Astrocyte (in vitro differentiated cells and primary cell): ENCODE data around the gene HEATR3. TPM values are rescaled to one million over a fixed set of nuclear protein-coding genes. Genes with fewer than 3 reads are reported as not detected.
A peak's percentile ranks its signal among the peaks of the same experiment; 100 is the strongest.

Experiments used
- DNase-seq: peaks from one replicate; pipeline ENCODE4 v3.0.0-alpha.2; 2010; ENCODE audit warnings: low read depth
- FAIRE-seq: peaks from 2 replicates; lab custom pipeline; 2011; peaks lifted over from hg19 to GRCh38; lab: Jason Lieb, UNC
- H2AFZ ChIP-seq: 2 replicates; pipeline ENCODE4 v1.6.0; 2012; ENCODE audit warnings: low read depth, low read length, inconsistent platforms
- H3K27ac ChIP-seq: 2 replicates; pipeline ENCODE4 v1.5.1; 2011; ENCODE audit warnings: low read depth, low read length, inconsistent platforms
- H3K27me3 ChIP-seq: 2 replicates; pipeline ENCODE4 v1.6.0; 2011; ENCODE audit warnings: low read length, inconsistent platforms; ENCODE audit not compliant: insufficient read depth
- H3K36me3 ChIP-seq: 2 replicates; pipeline ENCODE4 v1.5.1; 2011; ENCODE audit warnings: low read length, inconsistent platforms; ENCODE audit not compliant: insufficient read depth
- H3K4me1 ChIP-seq: 2 replicates; pipeline ENCODE4 v1.5.1; 2011; ENCODE audit warnings: low read length, inconsistent platforms; ENCODE audit not compliant: insufficient read depth
- H3K4me2 ChIP-seq: 2 replicates; pipeline ENCODE4 v1.6.0; 2012; ENCODE audit warnings: low read length, inconsistent platforms
- H3K4me3 ChIP-seq: 2 replicates; pipeline ENCODE4 v1.5.1; 2011; ENCODE audit warnings: low read depth, mild to moderate bottlenecking, low read length, inconsistent platforms; ENCODE audit not compliant: insufficient read depth
- H3K79me2 ChIP-seq: 2 replicates; pipeline ENCODE4 v1.6.0; 2012; ENCODE audit warnings: mild to moderate bottlenecking, low read length, inconsistent platforms; ENCODE audit not compliant: insufficient read depth
- H3K9ac ChIP-seq: 2 replicates; pipeline ENCODE4 v1.6.0; 2012; ENCODE audit warnings: mild to moderate bottlenecking, low read length, inconsistent platforms
- H3K9me3 ChIP-seq: 2 replicates; pipeline ENCODE4 v1.5.1; 2012; ENCODE audit warnings: low read depth, mild to moderate bottlenecking, low read length, inconsistent platforms; ENCODE audit not compliant: insufficient read depth
- H4K20me1 ChIP-seq: 2 replicates; pipeline ENCODE4 v1.6.0; 2012; ENCODE audit warnings: low read length, inconsistent platforms; ENCODE audit not compliant: insufficient read depth
- H3K27ac Mint-ChIP-seq: one replicate; pipeline ENCODE4 v1.8.0; 2021; ENCODE audit warnings: mild to moderate bottlenecking, mixed read lengths; ENCODE audit not compliant: unreplicated experiment
- H3K27me3 Mint-ChIP-seq: one replicate; pipeline ENCODE4 v1.8.0; 2021; ENCODE audit warnings: low read depth, mixed read lengths; ENCODE audit not compliant: unreplicated experiment
- H3K36me3 Mint-ChIP-seq: one replicate; pipeline ENCODE4 v1.8.0; 2021; ENCODE audit warnings: low read depth, mixed read lengths; ENCODE audit not compliant: unreplicated experiment
- H3K4me1 Mint-ChIP-seq: one replicate; pipeline ENCODE4 v1.8.0; 2021; ENCODE audit warnings: low read depth, mixed read lengths; ENCODE audit not compliant: unreplicated experiment
- H3K4me3 Mint-ChIP-seq: one replicate; pipeline ENCODE4 v1.8.0; 2021; ENCODE audit warnings: mild to moderate bottlenecking, moderate library complexity, mixed read lengths; ENCODE audit not compliant: unreplicated experiment
- H3K9me3 Mint-ChIP-seq: one replicate; pipeline ENCODE4 v1.8.0; 2021; ENCODE audit warnings: mild to moderate bottlenecking, mixed read lengths; ENCODE audit not compliant: unreplicated experiment
- CTCF ChIP-seq: IDR thresholded peaks from 2 replicates; pipeline ENCODE4 v1.5.1; 2011; ENCODE audit warnings: low read depth, mild to moderate bottlenecking, inconsistent platforms, low read length, moderate library complexity; ENCODE audit not compliant: insufficient read depth
- EZH2 ChIP-seq: IDR thresholded peaks from 2 replicates; pipeline ENCODE4 v1.6.1; 2012; ENCODE audit warnings: mild to moderate bottlenecking, low read length, inconsistent platforms; ENCODE audit not compliant: insufficient read depth
- total RNA-seq: library from RNA; stranded (reverse); gene quantifications from 2 replicates; pipeline ENCODE4 v1.2.1, GENCODE V29; 2021

Gene HEATR3
- total RNA-seq, 1 donor from 2014 or later = 26.8 TPM

GRCh38 chr16:50066482-50067289 lies 916 bp downstream of the HEATR3 start:
- H3K4me1 Mint-ChIP-seq = peaks cover 21% of the 10 kb centered on the region
- peaks cover 7% of the 10 kb centered on the region for H3K36me3 Mint-ChIP-seq
- peak overlapping the region; percentile 93 for H3K27ac ChIP-seq
- TF ChIP-seq CTCF = no peak
- TF ChIP-seq EZH2 = no peak
- peak overlapping the region; percentile 98 for H3K4me3 Mint-ChIP-seq
- H3K27me3 Mint-ChIP-seq = no peaks in the 10 kb centered on the region
- peaks cover 18% of the 10 kb centered on the region for H3K4me1 ChIP-seq
- H3K79me2 ChIP-seq = peaks cover 41% of the 10 kb centered on the region
- FAIRE-seq (no peak), DNase-seq (no peak)
- H3K27me3 ChIP-seq = no peaks in the 10 kb centered on the region
- peak overlapping the region; percentile 100 for H2AFZ ChIP-seq
- H3K27ac Mint-ChIP-seq = peak overlapping the region; percentile 81
- peaks cover 42% of the 10 kb centered on the region for H4K20me1 ChIP-seq
- H3K4me2 ChIP-seq = peak overlapping the region; percentile 98
- peak overlapping the region; percentile 89 for H3K4me3 ChIP-seq
- no peaks in the 10 kb centered on the region for H3K9me3 ChIP-seq
- H3K36me3 ChIP-seq = peaks cover 21% of the 10 kb centered on the region
- H3K9ac ChIP-seq = peak overlapping the region; percentile 94
- peaks cover 2% of the 10 kb centered on the region for H3K9me3 Mint-ChIP-seq

- H3K27ac ChIP-seq = no peak overlapping the region
- H4K20me1 ChIP-seq = peaks cover 42% of the 10 kb centered on the region
- H3K9ac ChIP-seq = peak overlapping the region; percentile 32
- H2AFZ ChIP-seq = no peak overlapping the region
- no peak overlapping the region for H3K27ac Mint-ChIP-seq
- peaks cover 18% of the 10 kb centered on the region for H3K4me1 ChIP-seq
- peak overlapping the region; percentile 98 for H3K4me2 ChIP-seq
- H3K79me2 ChIP-seq = peaks cover 46% of the 10 kb centered on the region
- H3K4me3 ChIP-seq = peak overlapping the region; percentile 19
- H3K9me3 Mint-ChIP-seq = peaks cover 2% of the 10 kb centered on the region
- no peaks in the 10 kb centered on the region for H3K27me3 Mint-ChIP-seq
- H3K4me1 Mint-ChIP-seq = peaks cover 21% of the 10 kb centered on the region
- H3K36me3 ChIP-seq = peaks cover 23% of the 10 kb centered on the region
- peak; percentile 48 for DNase-seq
- no peaks in the 10 kb centered on the region for H3K9me3 ChIP-seq
- peak overlapping the region; percentile 98 for H3K4me3 Mint-ChIP-seq
- peaks cover 8% of the 10 kb centered on the region for H3K36me3 Mint-ChIP-seq
- FAIRE-seq = no peak
- no peak for TF ChIP-seq EZH2
- peak; percentile 62 for TF ChIP-seq CTCF
- no peaks in the 10 kb centered on the region for H3K27me3 ChIP-seq
These were observed 1.6 kb downstream of the HEATR3 start for GRCh38 chr16:50067290-50067853.
